WERI-Rb-1 (cell line): ENCODE measurements around the gene GPR55.

Experiments used
- DNase-seq: peaks from one replicate; pipeline ENCODE4 v3.0.0-alpha.2; 2020
- H3K27ac ChIP-seq: fragments of 250-450 bp; sonication (Bioruptor Pico); 2 replicates; pipeline ENCODE4 v1.5.1; 2020; ENCODE audit warnings: mild to moderate bottlenecking, moderate library complexity
- H3K27me3 ChIP-seq: fragments of 250-450 bp; sonication (Bioruptor Pico); 2 replicates; pipeline ENCODE4 v1.5.1; 2021; ENCODE audit warnings: mild to moderate bottlenecking, low read depth, moderate library complexity; ENCODE audit not compliant: insufficient read depth, severe bottlenecking
- H3K36me3 ChIP-seq: fragments of 250-450 bp; sonication (Bioruptor Pico); 2 replicates; pipeline ENCODE4 v1.5.1; 2020; ENCODE audit warnings: mild to moderate bottlenecking, moderate library complexity
- H3K4me3 ChIP-seq: 2 replicates; pipeline ENCODE4 v1.5.1; 2011; ENCODE audit warnings: low read depth, mild to moderate bottlenecking, control low read depth, low read length
- H3K9me3 ChIP-seq: fragments of 250-450 bp; sonication (Bioruptor Pico); 2 replicates; pipeline ENCODE4 v1.5.1; 2021; ENCODE audit warnings: mild to moderate bottlenecking, moderate library complexity; ENCODE audit not compliant: severe bottlenecking
- TF ChIP-seq, protein P1 (sequence below): IDR thresholded peaks from 2 replicates; pipeline ENCODE4 v1.5.1; 2011; ENCODE audit warnings: low read depth, mild to moderate bottlenecking, control low read depth, inconsistent platforms, low read length

GPR55 gene

DNA sequence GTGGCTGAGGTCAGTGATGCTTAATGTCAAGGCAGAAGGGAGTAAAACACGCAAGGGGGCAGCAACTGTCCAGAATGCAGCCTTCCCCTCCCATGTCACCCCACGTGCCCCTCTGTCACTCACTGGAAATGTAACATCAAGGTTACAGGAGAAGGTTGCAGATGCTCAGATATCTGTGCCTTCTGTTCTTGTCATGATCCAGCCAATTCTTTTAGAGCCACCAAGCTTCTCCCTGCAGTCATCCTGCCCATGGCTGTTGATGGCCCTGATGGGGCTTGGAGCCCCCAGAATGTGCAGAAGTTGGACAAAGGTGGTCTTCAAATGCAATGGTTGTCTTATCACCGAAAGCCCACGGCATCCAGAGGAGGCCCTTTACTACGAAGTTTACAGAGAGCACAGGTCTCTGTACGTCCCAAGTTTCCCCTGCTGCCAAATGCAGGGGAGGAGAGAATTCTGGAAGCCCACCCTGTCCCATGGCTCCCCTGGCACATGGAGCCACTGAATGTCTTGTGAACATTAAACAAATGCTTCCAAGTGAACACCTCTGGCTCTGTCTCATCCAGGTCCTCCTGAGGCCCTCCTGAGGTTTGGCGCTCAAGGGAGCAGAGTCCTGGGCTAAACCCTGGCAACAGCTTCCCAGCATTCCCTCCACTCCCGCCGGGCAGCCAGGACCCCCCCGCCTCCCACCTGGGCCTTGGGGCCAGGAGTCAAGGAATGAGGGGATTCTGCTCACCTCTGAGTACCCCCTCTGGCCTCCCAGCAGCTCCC is 4.5 kb upstream of the GPR55 start:
- DNase-seq = no peak
- H3K9me3 ChIP-seq = no peaks in the 10 kb centered on the region
- H3K27me3 ChIP-seq = no peaks in the 10 kb centered on the region
- no peaks in the 10 kb centered on the region for H3K36me3 ChIP-seq
- no peak overlapping the region for H3K4me3 ChIP-seq
- H3K27ac ChIP-seq = no peak overlapping the region
- TF ChIP-seq, protein P1, sequence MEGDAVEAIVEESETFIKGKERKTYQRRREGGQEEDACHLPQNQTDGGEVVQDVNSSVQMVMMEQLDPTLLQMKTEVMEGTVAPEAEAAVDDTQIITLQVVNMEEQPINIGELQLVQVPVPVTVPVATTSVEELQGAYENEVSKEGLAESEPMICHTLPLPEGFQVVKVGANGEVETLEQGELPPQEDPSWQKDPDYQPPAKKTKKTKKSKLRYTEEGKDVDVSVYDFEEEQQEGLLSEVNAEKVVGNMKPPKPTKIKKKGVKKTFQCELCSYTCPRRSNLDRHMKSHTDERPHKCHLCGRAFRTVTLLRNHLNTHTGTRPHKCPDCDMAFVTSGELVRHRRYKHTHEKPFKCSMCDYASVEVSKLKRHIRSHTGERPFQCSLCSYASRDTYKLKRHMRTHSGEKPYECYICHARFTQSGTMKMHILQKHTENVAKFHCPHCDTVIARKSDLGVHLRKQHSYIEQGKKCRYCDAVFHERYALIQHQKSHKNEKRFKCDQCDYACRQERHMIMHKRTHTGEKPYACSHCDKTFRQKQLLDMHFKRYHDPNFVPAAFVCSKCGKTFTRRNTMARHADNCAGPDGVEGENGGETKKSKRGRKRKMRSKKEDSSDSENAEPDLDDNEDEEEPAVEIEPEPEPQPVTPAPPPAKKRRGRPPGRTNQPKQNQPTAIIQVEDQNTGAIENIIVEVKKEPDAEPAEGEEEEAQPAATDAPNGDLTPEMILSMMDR = no peak

DNA sequence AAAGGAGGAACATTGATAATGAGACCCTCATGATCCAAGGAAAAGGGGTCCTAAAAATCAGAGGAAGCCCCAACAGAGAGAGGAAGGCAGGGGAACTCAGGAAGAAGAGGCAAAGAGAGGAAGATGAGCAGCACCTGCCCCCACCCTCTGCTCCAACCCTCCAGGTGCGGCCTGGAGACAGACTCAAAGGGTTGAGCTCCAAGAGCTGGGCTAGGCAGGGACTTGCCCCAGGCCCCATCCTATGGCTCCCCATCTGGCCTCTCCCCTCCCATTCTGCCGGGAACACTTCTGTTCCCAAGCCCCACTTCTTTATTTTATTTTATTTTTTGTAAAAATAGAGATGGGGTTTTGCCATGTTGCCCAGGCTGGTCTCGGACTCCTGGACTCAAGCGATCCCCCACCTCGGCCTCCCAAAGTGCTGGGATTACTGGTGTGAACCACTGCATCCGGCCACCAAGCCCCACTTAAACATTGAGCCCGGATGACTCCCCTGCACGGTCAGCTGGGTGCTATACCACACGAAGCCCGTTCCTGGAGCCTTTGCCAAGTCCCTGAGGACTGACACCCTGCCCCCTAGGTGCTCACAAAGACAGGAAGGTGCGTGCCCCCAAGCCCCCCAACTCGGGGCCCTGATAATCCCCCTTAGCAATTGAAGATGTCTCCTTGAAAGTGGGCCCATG is 3.8 kb upstream of the GPR55 start:
- Histone ChIP-seq H3K27ac (no peak overlapping the region), H3K36me3 (no peaks in the 10 kb centered on the region), H3K4me3 (no peak overlapping the region), H3K27me3 (no peaks in the 10 kb centered on the region), H3K9me3 (no peaks in the 10 kb centered on the region)
- no peak for DNase-seq
- TF ChIP-seq, protein P1 = no peak

DNA sequence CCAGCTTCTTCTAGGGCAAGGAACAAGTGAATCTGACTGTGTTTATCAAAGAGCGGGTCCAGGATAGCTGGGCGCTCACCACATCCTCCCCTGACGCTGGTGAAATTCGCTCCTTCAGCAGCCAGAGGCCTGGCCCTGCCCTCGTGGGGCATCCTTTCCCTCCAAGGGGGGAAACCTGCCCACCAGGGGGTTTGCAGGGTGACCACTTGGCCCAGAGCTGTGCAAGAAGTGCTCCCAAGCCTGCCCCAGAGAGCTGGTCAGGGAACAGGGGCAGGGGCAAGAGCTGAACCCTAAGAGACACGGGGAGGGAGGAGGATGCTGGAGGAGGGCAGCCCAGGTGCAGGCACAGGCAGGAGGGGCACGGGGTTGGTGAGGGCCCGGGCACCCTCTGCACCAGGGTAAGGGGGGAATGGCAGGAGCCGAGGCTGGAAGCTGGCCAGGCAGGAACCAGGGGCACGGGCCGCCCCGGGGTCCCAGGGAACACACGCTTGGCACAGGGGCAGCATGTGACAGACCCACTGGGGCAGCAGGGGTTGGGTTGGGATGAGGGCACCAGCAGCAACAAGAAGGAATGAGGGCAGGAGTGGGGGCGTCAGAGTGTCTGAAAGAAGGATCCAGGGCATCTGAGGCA is 2.8 kb upstream of the GPR55 start:
- no peaks in the 10 kb centered on the region for H3K36me3 ChIP-seq
- no peak overlapping the region for H3K27ac ChIP-seq
- H3K27me3 ChIP-seq = no peaks in the 10 kb centered on the region
- TF ChIP-seq, protein P1 = no peak
- no peak overlapping the region for H3K4me3 ChIP-seq
- DNase-seq = no peak
- H3K9me3 ChIP-seq = no peaks in the 10 kb centered on the region

DNA sequence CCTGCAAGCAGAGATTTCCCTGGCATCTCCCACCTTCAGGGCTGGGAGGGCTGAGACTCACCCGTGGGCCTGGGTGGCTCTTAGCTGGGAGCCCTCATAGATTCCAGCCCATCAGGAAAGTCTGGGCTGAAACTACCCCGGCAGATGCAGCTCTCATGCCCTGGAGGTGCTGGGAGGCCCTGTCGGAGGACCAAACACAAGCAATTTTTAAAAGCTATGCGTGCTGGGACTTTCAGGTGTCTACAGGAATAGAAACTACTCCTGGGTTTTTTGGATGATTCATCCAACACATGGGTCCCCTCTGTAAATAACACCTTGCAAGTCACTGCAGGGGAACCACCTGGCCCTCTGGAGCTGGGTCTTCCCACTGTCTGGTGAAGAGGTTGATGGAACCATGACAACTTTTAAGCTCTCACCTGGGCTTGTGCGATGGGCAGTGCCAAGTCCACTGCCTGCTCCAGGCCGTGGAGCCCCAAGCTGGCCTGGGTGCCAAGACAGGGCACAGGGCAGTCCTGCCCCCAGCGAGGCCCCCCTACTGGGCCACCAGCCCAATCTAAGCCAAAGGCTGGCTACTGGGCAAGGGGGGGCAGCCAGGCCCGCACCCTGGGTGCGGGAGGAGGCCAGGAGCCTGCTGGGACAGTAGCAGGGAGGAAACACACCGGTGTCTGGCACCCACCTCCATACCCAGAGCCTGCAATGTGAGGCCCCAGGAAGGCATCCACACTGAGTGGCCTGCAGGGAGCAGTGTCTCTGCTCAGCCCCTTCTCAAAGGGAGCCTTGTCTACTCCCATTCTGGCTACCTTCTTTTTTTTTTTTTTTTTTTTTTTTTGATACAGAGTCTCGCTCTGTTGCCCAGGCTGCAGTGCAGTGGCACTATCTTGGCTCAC is 1.1 kb upstream of the GPR55 start:
- Histone ChIP-seq H3K27me3 (no peaks in the 10 kb centered on the region), H3K36me3 (no peaks in the 10 kb centered on the region), H3K4me3 (no peak overlapping the region), H3K27ac (no peak overlapping the region), H3K9me3 (no peaks in the 10 kb centered on the region)
- TF ChIP-seq, protein P1 = peak; percentile 27; the same call in 1 of the 2 replicates
- DNase-seq = no peak

DNA sequence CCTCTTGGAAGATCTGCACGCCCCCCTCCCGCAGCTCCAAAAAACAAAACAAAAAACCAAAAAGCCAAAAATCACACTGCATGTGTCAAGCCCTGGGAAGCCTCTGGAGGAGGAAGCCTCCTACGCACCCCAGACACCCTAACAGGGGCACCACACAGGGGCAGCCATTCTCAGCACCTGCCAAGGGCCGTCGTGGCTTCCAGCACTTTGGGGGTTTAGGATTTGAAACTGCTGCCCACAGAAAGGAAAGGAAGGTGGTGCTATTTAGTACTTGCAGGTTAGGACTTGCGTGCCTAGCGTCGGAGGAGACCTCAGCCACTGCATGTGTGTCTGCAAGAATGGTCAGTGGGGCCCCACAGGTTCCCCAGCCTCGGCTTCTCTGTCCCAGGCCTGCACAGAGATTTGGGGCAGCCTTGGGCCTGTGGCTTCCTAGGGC is 419 bp upstream of the GPR55 start:
- no peaks in the 10 kb centered on the region for H3K36me3 ChIP-seq
- H3K27me3 ChIP-seq = no peaks in the 10 kb centered on the region
- no peak overlapping the region for H3K4me3 ChIP-seq
- H3K27ac ChIP-seq = no peak overlapping the region
- TF ChIP-seq, protein P1 = no peak
- no peak for DNase-seq
- no peaks in the 10 kb centered on the region for H3K9me3 ChIP-seq
